Neural cell (in vitro differentiated cells): ENCODE results near the gene UBR7. TPM values are rescaled to one million over a fixed set of nuclear protein-coding genes. Genes with fewer than 3 reads are reported as not detected.

Source experiments
- H2AFZ ChIP-seq: fragments of 200-600, 300-800 bp; sonication (generic), shearing (Covaris generic); 2 replicates; pipeline ENCODE4 v1.6.0; 2014; ENCODE audit warnings: low read depth, mild to moderate bottlenecking, antibody characterized with exemption, low read length, moderate library complexity
- H3F3A ChIP-seq: fragments of 200-600 bp; shearing (Covaris generic); 2 replicates; pipeline ENCODE4 v1.6.1; 2016; ENCODE audit warnings: mild to moderate bottlenecking, moderate library complexity, mixed read lengths, antibody characterized with exemption, low read length; ENCODE audit not compliant: insufficient read depth, poor library complexity, severe bottlenecking
- H3K27ac ChIP-seq: fragments of 200-600, 300-800 bp; sonication (generic), shearing (Covaris generic); 2 replicates; pipeline ENCODE4 v1.5.1; 2014; ENCODE audit warnings: mild to moderate bottlenecking, low read length, moderate library complexity
- H3K27me3 ChIP-seq: fragments of 300-800, 200-600 bp; sonication (generic), shearing (Covaris generic); 2 replicates; pipeline ENCODE4 v1.6.0; 2014; ENCODE audit warnings: mild to moderate bottlenecking, low read depth, low read length, moderate library complexity; ENCODE audit not compliant: insufficient read depth
- H3K36me3 ChIP-seq: fragments of 300-800, 200-600 bp; sonication (generic), shearing (Covaris generic); 2 replicates; pipeline ENCODE4 v1.5.1; 2014; ENCODE audit warnings: mild to moderate bottlenecking, antibody characterized with exemption, low read length, moderate library complexity; ENCODE audit not compliant: insufficient read depth
- H3K4me2 ChIP-seq: fragments of 300-800, 200-600 bp; sonication (generic), shearing (Covaris generic); 2 replicates; pipeline ENCODE4 v1.6.0; 2014; ENCODE audit warnings: mild to moderate bottlenecking, low read length
- H3K4me3 ChIP-seq: fragments of 300-800, 200-600 bp; sonication (generic), shearing (Covaris generic); 2 replicates; pipeline ENCODE4 v1.5.1; 2014; ENCODE audit warnings: mild to moderate bottlenecking, low read length, moderate library complexity
- H3K79me2 ChIP-seq: fragments of 200-600 bp; shearing (Covaris generic); replicated peaks from 2 replicates; pipeline ENCODE4 v1.6.0; 2014; ENCODE audit warnings: mild to moderate bottlenecking, low read length, moderate library complexity; ENCODE audit not compliant: insufficient read depth
- H3K9ac ChIP-seq: fragments of 300-800, 200-600 bp; sonication (generic), shearing (Covaris generic); 2 replicates; pipeline ENCODE4 v1.6.1; 2016; ENCODE audit warnings: mild to moderate bottlenecking, low read length, mixed read lengths
- H3K9me2 ChIP-seq: fragments of 200-600 bp; shearing (Covaris generic); 2 replicates; pipeline ENCODE4 v1.6.1; 2016; ENCODE audit warnings: mild to moderate bottlenecking, low read length, mixed read lengths; ENCODE audit not compliant: insufficient read depth
- H3K9me3 ChIP-seq: fragments of 200-600, 300-800 bp; sonication (generic), shearing (Covaris generic); 2 replicates; pipeline ENCODE4 v1.6.1; 2016; ENCODE audit warnings: mild to moderate bottlenecking, mixed run types, low read length, moderate library complexity, mixed read lengths
- H4K20me1 ChIP-seq: fragments of 200-600 bp; shearing (Covaris generic); 2 replicates; pipeline ENCODE4 v1.6.1; 2016; ENCODE audit warnings: mild to moderate bottlenecking, mixed run types; ENCODE audit not compliant: insufficient read depth
- CTCF ChIP-seq: fragments of 450-650 bp; IDR thresholded peaks from 2 replicates; pipeline ENCODE4 v1.5.1; 2014; ENCODE audit warnings: antibody characterized with exemption, mild to moderate bottlenecking, moderate library complexity; ENCODE audit not compliant: poor library complexity, severe bottlenecking
- EP300 ChIP-seq: fragments of 450-650 bp; conservative IDR thresholded peaks from 2 replicates; pipeline ENCODE4 v1.6.1; 2014; ENCODE audit warnings: antibody characterized with exemption, mild to moderate bottlenecking, moderate library complexity; ENCODE audit not compliant: poor library complexity, severe bottlenecking
- EZH2 ChIP-seq: fragments of 200-600, 300-800 bp; shearing (Covaris generic), sonication (generic); IDR thresholded peaks from 2 replicates; pipeline ENCODE4 v1.6.1; 2014; ENCODE audit warnings: antibody characterized with exemption, low read length, borderline replicate concordance, mild to moderate bottlenecking; ENCODE audit not compliant: insufficient read depth, poor library complexity, severe bottlenecking
- MXI1 ChIP-seq: fragments of 450-650 bp; conservative IDR thresholded peaks from 2 replicates; pipeline ENCODE4 v1.6.1; 2014; ENCODE audit warnings: antibody characterized with exemption, mild to moderate bottlenecking; ENCODE audit not compliant: poor library complexity, severe bottlenecking
- POLR2AphosphoS5 ChIP-seq: IDR thresholded peaks from 2 replicates; pipeline ENCODE4 v1.6.1; 2012
- RAD21 ChIP-seq: fragments of 450-650 bp; conservative IDR thresholded peaks from 2 replicates; pipeline ENCODE4 v1.6.1; 2014; ENCODE audit warnings: antibody characterized with exemption, mild to moderate bottlenecking, moderate library complexity
- REST ChIP-seq: IDR thresholded peaks from 2 replicates; pipeline ENCODE4 v1.6.1; 2012; ENCODE audit warnings: borderline replicate concordance
- SMC3 ChIP-seq: fragments of 450-650 bp; conservative IDR thresholded peaks from 2 replicates; pipeline ENCODE4 v1.6.1; 2014; ENCODE audit warnings: antibody characterized with exemption, mild to moderate bottlenecking, moderate library complexity; ENCODE audit not compliant: poor library complexity
- TAF1 ChIP-seq: IDR thresholded peaks from 2 replicates; pipeline ENCODE4 v1.6.1; 2012; ENCODE audit warnings: low read depth
- polyA plus RNA-seq: library from polyadenylated mRNA; depleted of rRNA; stranded (reverse); fragments of >200 nt; gene quantifications from 2 replicates; pipeline ENCODE4 v1.2.3, GENCODE V29; 2014

Gene UBR7
- polyA plus RNA-seq, 1 donor from 2014 or later, result 34.8 TPM

DNA sequence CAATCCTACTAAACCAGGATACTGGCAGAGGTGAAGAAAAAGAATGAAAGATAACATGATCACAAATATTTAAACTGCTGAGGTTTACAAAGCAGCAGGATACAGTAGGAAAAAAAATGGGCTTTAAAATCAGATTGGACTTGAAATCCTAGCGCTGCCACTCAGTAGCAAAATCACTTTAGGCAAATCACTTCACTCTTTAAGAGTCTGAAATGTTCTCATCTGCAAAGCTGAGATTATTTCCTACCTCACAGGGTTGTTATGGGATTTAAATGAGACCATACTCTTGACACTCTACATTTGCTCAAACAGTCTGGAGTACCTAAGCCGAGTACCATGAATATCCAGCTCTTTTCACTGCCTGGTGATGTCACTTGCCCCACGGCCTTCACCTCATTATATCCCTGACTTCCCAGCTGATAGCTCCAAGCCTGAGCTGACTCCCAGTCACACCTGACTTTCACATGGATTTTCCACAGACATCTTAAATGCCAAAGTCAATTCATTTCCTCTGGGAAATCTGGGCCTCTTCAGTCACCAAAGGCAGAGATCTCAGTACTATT is 60.2 kb downstream of the UBR7 start:
- H3K9me3 ChIP-seq, result no peaks in the 10 kb centered on the region
- no peak overlapping the region for H2AFZ ChIP-seq
- no peaks in the 10 kb centered on the region for H3F3A ChIP-seq
- TF ChIP-seq MXI1, result no peak
- no peak for TF ChIP-seq EP300
- no peak for TF ChIP-seq POLR2AphosphoS5
- TF ChIP-seq SMC3, result no peak
- no peak for TF ChIP-seq REST
- TF ChIP-seq RAD21, result no peak
- TF ChIP-seq EZH2, result no peak
- TF ChIP-seq TAF1, result no peak
- TF ChIP-seq CTCF, result no peak
- H3K79me2 ChIP-seq, result no peaks in the 10 kb centered on the region
- H3K4me3 ChIP-seq, result no peak overlapping the region
- no peak overlapping the region for H3K9ac ChIP-seq
- H3K36me3 ChIP-seq, result peaks cover 6% of the 10 kb centered on the region
- no peak overlapping the region for H3K27ac ChIP-seq
- no peaks in the 10 kb centered on the region for H3K9me2 ChIP-seq
- H3K27me3 ChIP-seq, result no peaks in the 10 kb centered on the region
- H4K20me1 ChIP-seq, result no peaks in the 10 kb centered on the region
- H3K4me2 ChIP-seq, result no peak overlapping the region

DNA sequence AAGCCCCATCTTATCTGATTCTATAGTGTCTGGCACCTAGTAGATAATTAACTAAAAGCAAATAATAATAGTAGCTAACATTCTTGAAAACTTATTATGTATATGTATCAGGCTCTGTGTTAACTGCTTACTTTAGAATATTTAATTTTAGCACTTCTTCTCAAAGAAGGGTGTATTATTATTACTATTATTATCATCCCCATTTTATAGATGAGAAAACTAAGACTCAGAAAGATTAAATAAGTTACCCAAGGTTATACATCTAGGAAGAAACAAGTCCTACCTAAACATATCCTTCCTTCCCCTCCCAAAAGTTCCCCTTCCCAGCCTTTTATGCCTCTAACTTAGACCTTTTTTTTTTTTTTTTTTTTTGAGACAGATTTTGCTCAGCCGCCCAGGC is 61.4 kb downstream of the UBR7 start:
- Histone ChIP-seq H3F3A (no peaks in the 10 kb centered on the region), H3K9me3 (no peaks in the 10 kb centered on the region), H3K4me3 (no peak overlapping the region), H3K79me2 (no peaks in the 10 kb centered on the region), H3K4me2 (no peak overlapping the region), H4K20me1 (no peaks in the 10 kb centered on the region), H3K9ac (no peak overlapping the region), H3K27ac (no peak overlapping the region), H2AFZ (no peak overlapping the region), H3K9me2 (no peaks in the 10 kb centered on the region), H3K36me3 (peaks cover 4% of the 10 kb centered on the region), H3K27me3 (no peaks in the 10 kb centered on the region)
- no peak for TF ChIP-seq SMC3
- TF ChIP-seq EP300, result no peak
- TF ChIP-seq EZH2, result no peak
- no peak for TF ChIP-seq REST
- TF ChIP-seq POLR2AphosphoS5, result no peak
- no peak for TF ChIP-seq MXI1
- TF ChIP-seq RAD21, result no peak
- TF ChIP-seq CTCF, result no peak
- TF ChIP-seq TAF1, result no peak
